SK-N-SH treated with all-trans-retinoic acid at 6 μM for 48 hours (cell line): ENCODE data around the gene EVI2A.

Experiments used
- ATAC-seq: fragments of 200-7000 bp; cut with Tn5 transposase; 3 replicates; pipeline ENCODE4 v1.9.1; 2020; ENCODE audit warnings: mild to moderate bottlenecking, moderate library complexity
- ARNTL ChIP-seq: fragments of 450-650 bp; formaldehyde crosslinking; IDR thresholded peaks from 2 replicates; pipeline ENCODE4 v1.5.0; 2020; ENCODE audit warnings: low read depth, mild to moderate bottlenecking, moderate library complexity, borderline replicate concordance
- BACH2 ChIP-seq: fragments of 250-450 bp; sonication (Bioruptor Pico); IDR thresholded peaks from 2 replicates; pipeline ENCODE4 v1.9.0; 2021; ENCODE audit warnings: mild to moderate bottlenecking, borderline replicate concordance
- ESRRG ChIP-seq: fragments of 250-450 bp; sonication (Bioruptor Pico); IDR thresholded peaks from 2 replicates; pipeline ENCODE4 v1.6.1; 2021; ENCODE audit warnings: mild to moderate bottlenecking
- GLIS3 ChIP-seq: fragments of 250-450 bp; sonication (Bioruptor Pico); IDR thresholded peaks from 2 replicates; pipeline ENCODE4 v1.5.0; 2020; ENCODE audit warnings: mild to moderate bottlenecking, moderate library complexity
- ISL1 ChIP-seq: fragments of 250-450 bp; sonication (Bioruptor Pico); IDR thresholded peaks from 2 replicates; pipeline ENCODE4 v2.1.2; 2022; ENCODE audit warnings: mild to moderate bottlenecking, moderate library complexity
- OSR1 ChIP-seq: fragments of 250-450 bp; sonication (Bioruptor Pico); IDR thresholded peaks from 2 replicates; pipeline ENCODE4 v1.8.0; 2022; ENCODE audit warnings: moderate library complexity, mild to moderate bottlenecking, inconsistent platforms
- PATZ1 ChIP-seq: fragments of 250-450 bp; sonication (Bioruptor Pico); IDR thresholded peaks from 2 replicates; pipeline ENCODE4 v1.8.0; 2020; ENCODE audit warnings: mild to moderate bottlenecking, moderate library complexity, borderline replicate concordance
- POU6F1 ChIP-seq: fragments of 250-450 bp; sonication (Bioruptor Pico); IDR thresholded peaks from 2 replicates; pipeline ENCODE4 v1.8.0; 2021; ENCODE audit warnings: low read depth, mild to moderate bottlenecking, moderate library complexity, borderline replicate concordance
- PPARA ChIP-seq: fragments of 250-450 bp; sonication (Bioruptor Pico); IDR thresholded peaks from 2 replicates; pipeline ENCODE4 v1.5.0; 2020; ENCODE audit warnings: mild to moderate bottlenecking, borderline replicate concordance
- SNAI2 ChIP-seq: fragments of 250-450 bp; sonication (Bioruptor Pico); IDR thresholded peaks from 2 replicates; pipeline ENCODE4 v1.5.0; 2020; ENCODE audit warnings: mild to moderate bottlenecking, moderate library complexity
- TCF4 ChIP-seq: fragments of 250-450 bp; sonication (Bioruptor Pico); IDR thresholded peaks from 2 replicates; pipeline ENCODE4 v1.8.0; 2021; ENCODE audit warnings: mild to moderate bottlenecking, moderate library complexity, borderline replicate concordance
- TOX ChIP-seq: fragments of 250-450 bp; sonication (Bioruptor Pico); IDR thresholded peaks from 2 replicates; pipeline ENCODE4 v1.8.0; 2021; ENCODE audit warnings: mild to moderate bottlenecking, moderate library complexity, borderline replicate concordance
- TSHZ2 ChIP-seq: fragments of 250-450 bp; sonication (Bioruptor Pico); IDR thresholded peaks from 2 replicates; pipeline ENCODE4 v1.5.0; 2020; ENCODE audit warnings: mild to moderate bottlenecking, moderate library complexity
- ZC3H10 ChIP-seq: fragments of 250-450 bp; sonication (Bioruptor Pico); IDR thresholded peaks from 2 replicates; pipeline ENCODE4 v1.5.1; 2021; ENCODE audit warnings: mild to moderate bottlenecking, moderate library complexity
- ZFP3 ChIP-seq: fragments of 250-450 bp; sonication (Bioruptor Pico); IDR thresholded peaks from 2 replicates; pipeline ENCODE4 v1.5.0; 2020; ENCODE audit warnings: mild to moderate bottlenecking, moderate library complexity
- ZFP30 ChIP-seq: fragments of 450-650 bp; formaldehyde crosslinking; IDR thresholded peaks from 2 replicates; pipeline ENCODE4 v1.5.0; 2022; ENCODE audit warnings: mild to moderate bottlenecking, moderate library complexity
- ZNF70 ChIP-seq: fragments of 450-650 bp; formaldehyde crosslinking; IDR thresholded peaks from 2 replicates; pipeline ENCODE4 v1.5.0; 2020; ENCODE audit warnings: mild to moderate bottlenecking, moderate library complexity
- ZNF8 ChIP-seq: fragments of 450-650 bp; formaldehyde crosslinking; IDR thresholded peaks from 2 replicates; pipeline ENCODE4 v1.5.0; 2020; ENCODE audit warnings: mild to moderate bottlenecking, moderate library complexity
- TF ChIP-seq, protein P1 (sequence below): fragments of 250-450 bp; sonication (Bioruptor Pico); IDR thresholded peaks from 2 replicates; pipeline ENCODE4 v1.5.1; 2021; ENCODE audit warnings: mild to moderate bottlenecking, moderate library complexity
- TF ChIP-seq, protein P2 (sequence below): fragments of 250-450 bp; sonication (Bioruptor Pico); IDR thresholded peaks from 2 replicates; pipeline ENCODE4 v1.5.1; 2020; ENCODE audit warnings: low read depth, mild to moderate bottlenecking, moderate library complexity

EVI2A gene

GRCh38 chr17:31323551-31323950 is 2.1 kb upstream of the EVI2A start:
- no peak for TF ChIP-seq GLIS3 (CRISPR knock-in tag)
- TF ChIP-seq OSR1 (CRISPR knock-in tag) = no peak
- no peak for TF ChIP-seq ESRRG (CRISPR knock-in tag)
- no peak for TF ChIP-seq POU6F1 (CRISPR knock-in tag)
- TF ChIP-seq ISL1 (CRISPR knock-in tag) = no peak
- TF ChIP-seq ZFP30 (CRISPR knock-in tag) = no peak
- TF ChIP-seq SNAI2 = no peak
- no peak for TF ChIP-seq ZNF70
- TF ChIP-seq TCF4 (CRISPR knock-in tag) = no peak
- TF ChIP-seq PPARA = no peak
- TF ChIP-seq BACH2 (CRISPR knock-in tag) = no peak
- no peak for TF ChIP-seq TSHZ2
- TF ChIP-seq ZNF8 (CRISPR knock-in tag) = no peak
- ATAC-seq = no peak

- ATAC-seq = no peak
- TF ChIP-seq ZFP3 (CRISPR knock-in tag) (no peak), TCF4 (CRISPR knock-in tag) (no peak), ZNF8 (CRISPR knock-in tag) (no peak), TOX (CRISPR knock-in tag) (no peak), ESRRG (CRISPR knock-in tag) (no peak), ZNF70 (no peak), GLIS3 (CRISPR knock-in tag) (no peak), PATZ1 (CRISPR knock-in tag) (no peak)
- TF ChIP-seq, protein P1, sequence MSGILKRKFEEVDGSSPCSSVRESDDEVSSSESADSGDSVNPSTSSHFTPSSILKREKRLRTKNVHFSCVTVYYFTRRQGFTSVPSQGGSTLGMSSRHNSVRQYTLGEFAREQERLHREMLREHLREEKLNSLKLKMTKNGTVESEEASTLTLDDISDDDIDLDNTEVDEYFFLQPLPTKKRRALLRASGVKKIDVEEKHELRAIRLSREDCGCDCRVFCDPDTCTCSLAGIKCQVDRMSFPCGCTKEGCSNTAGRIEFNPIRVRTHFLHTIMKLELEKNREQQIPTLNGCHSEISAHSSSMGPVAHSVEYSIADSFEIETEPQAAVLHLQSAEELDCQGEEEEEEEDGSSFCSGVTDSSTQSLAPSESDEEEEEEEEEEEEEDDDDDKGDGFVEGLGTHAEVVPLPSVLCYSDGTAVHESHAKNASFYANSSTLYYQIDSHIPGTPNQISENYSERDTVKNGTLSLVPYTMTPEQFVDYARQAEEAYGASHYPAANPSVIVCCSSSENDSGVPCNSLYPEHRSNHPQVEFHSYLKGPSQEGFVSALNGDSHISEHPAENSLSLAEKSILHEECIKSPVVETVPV (CRISPR knock-in tag) = no peak
Observed at GRCh38 chr17:31321966-31322365, 544 bp upstream of the EVI2A start.

DNA sequence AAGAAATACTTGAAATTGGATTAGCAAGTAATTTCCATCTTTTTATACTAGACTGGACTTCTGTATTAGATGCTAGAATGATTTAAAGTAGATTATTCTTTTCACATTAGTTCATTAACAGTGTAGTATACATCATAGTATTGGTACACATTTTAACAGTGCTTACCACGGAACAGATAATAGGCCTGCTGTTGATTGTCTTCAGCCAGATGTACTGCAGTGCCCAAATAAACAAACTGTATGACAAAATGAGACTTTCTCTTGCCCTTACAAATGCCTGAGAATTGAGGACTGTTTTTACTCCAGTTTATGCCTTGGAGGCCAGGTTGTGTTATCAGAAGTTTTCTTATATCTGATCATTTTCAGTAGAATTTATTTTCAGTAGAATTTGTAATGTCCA is 631 bp downstream of the EVI2A start:
- TF ChIP-seq SNAI2 (no peak), PATZ1 (CRISPR knock-in tag) (no peak), ZC3H10 (CRISPR knock-in tag) (no peak), TCF4 (CRISPR knock-in tag) (peak; percentile 36; the same call in 1 of the 2 replicates), ISL1 (CRISPR knock-in tag) (no peak), ARNTL (no peak)
- peak; percentile 37; the same call in 2 of the 3 replicates for ATAC-seq

- no peak for ATAC-seq
- TF ChIP-seq ZFP30 (CRISPR knock-in tag) (no peak), ZNF8 (CRISPR knock-in tag) (no peak), BACH2 (CRISPR knock-in tag) (no peak), ISL1 (CRISPR knock-in tag) (no peak), TSHZ2 (no peak), ZNF70 (no peak), ZC3H10 (CRISPR knock-in tag) (no peak)
- TF ChIP-seq, protein P2, sequence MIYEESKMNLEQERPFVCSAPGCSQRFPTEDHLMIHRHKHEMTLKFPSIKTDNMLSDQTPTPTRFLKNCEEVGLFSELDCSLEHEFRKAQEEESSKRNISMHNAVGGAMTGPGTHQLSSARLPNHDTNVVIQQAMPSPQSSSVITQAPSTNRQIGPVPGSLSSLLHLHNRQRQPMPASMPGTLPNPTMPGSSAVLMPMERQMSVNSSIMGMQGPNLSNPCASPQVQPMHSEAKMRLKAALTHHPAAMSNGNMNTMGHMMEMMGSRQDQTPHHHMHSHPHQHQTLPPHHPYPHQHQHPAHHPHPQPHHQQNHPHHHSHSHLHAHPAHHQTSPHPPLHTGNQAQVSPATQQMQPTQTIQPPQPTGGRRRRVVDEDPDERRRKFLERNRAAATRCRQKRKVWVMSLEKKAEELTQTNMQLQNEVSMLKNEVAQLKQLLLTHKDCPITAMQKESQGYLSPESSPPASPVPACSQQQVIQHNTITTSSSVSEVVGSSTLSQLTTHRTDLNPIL (CRISPR knock-in tag) = no peak
- TF ChIP-seq, protein P1 (CRISPR knock-in tag) = no peak
Observed at GRCh38 chr17:31320241-31320640, 1.2 kb downstream of the EVI2A start.
